GM12878 (cell line): Measurements from ENCODE around the gene SAFB. TPM values are rescaled to one million over a fixed set of nuclear protein-coding genes. Genes with fewer than 3 reads are reported as not detected.

ENCODE experiments used
- ATF7 ChIP-seq: fragments of 450-650 bp; IDR thresholded peaks from 2 replicates; pipeline ENCODE4 v1.6.1; 2016; ENCODE audit warnings: low read depth, mild to moderate bottlenecking
- BHLHE40 ChIP-seq, 2 experiments: fragments of 450-650 bp in 1 of 2; IDR thresholded peaks; 2 replicates each; pipeline ENCODE4 v1.6.1; 2011 to 2017; ENCODE audit warnings: low read depth in 2 of 2, borderline replicate concordance in 1 of 2, improper control_type of control experiment in 1 of 2, low read length in 1 of 2, mild to moderate bottlenecking in 1 of 2
- CHD2 ChIP-seq: IDR thresholded peaks from 2 replicates; pipeline ENCODE4 v1.6.1; 2011; ENCODE audit warnings: low read depth, low read length, improper control_type of control experiment, borderline replicate concordance
- EP300 ChIP-seq, 2 experiments: fragments of 150-350 bp in 1 of 2; IDR thresholded peaks; 2 replicates each; pipeline ENCODE4 v1.6.1; 2011 to 2012; ENCODE audit warnings: low read depth in 2 of 2, low read length in 2 of 2, borderline replicate concordance in 1 of 2, improper control_type of control experiment in 1 of 2, inconsistent platforms in 1 of 2; ENCODE audit not compliant: control insufficient read depth in 1 of 2
- EZH2 ChIP-seq: IDR thresholded peaks from 2 replicates; pipeline ENCODE4 v1.6.1; 2012; ENCODE audit warnings: low read depth, mild to moderate bottlenecking, control low read depth, inconsistent platforms, low read length, borderline replicate concordance; ENCODE audit not compliant: control insufficient read depth
- FOS ChIP-seq: IDR thresholded peaks from 3 replicates; pipeline ENCODE4 v1.6.1; 2011; ENCODE audit warnings: borderline replicate concordance; ENCODE audit not compliant: insufficient read length; ENCODE audit errors: extremely low read depth
- GATAD2B ChIP-seq: fragments of 450-650 bp; conservative IDR thresholded peaks from 2 replicates; pipeline ENCODE4 v1.6.1; 2017; ENCODE audit warnings: low read depth, mild to moderate bottlenecking, moderate library complexity
- IRF4 ChIP-seq: IDR thresholded peaks from 2 replicates; pipeline ENCODE4 v1.6.1; 2011; ENCODE audit warnings: low read depth, low read length
- KAT2A ChIP-seq: conservative IDR thresholded peaks from 2 replicates; pipeline ENCODE4 v1.6.1; 2011; ENCODE audit warnings: low read depth, low read length; ENCODE audit not compliant: control insufficient read depth
- NFYA ChIP-seq: IDR thresholded peaks from 2 replicates; pipeline ENCODE4 v1.6.1; 2011; ENCODE audit warnings: low read depth, mild to moderate bottlenecking, low read length, improper control_type of control experiment, borderline replicate concordance
- POLR2A ChIP-seq: IDR thresholded peaks from 2 replicates; pipeline ENCODE4 v1.6.1; 2011; ENCODE audit warnings: low read depth, mild to moderate bottlenecking, low read length
- POU2F2 ChIP-seq: IDR thresholded peaks from 3 replicates; pipeline ENCODE4 v1.6.1; 2011; ENCODE audit warnings: low read depth, mild to moderate bottlenecking, low read length, borderline replicate concordance
- SMC3 ChIP-seq: IDR thresholded peaks from 2 replicates; pipeline ENCODE4 v1.6.1; 2011; ENCODE audit warnings: low read length, improper control_type of control experiment, borderline replicate concordance
- SPI1 ChIP-seq: IDR thresholded peaks from 2 replicates; pipeline ENCODE4 v1.6.1; 2011; ENCODE audit warnings: low read depth, mild to moderate bottlenecking, low read length, moderate library complexity, borderline replicate concordance; ENCODE audit not compliant: insufficient read depth
- SRF ChIP-seq, 2 experiments: IDR thresholded peaks; 2 replicates each; pipeline ENCODE4 v1.6.1; 2011; ENCODE audit warnings: low read depth in 2 of 2, low read length in 2 of 2, mild to moderate bottlenecking in 1 of 2, moderate library complexity in 1 of 2
- TARDBP ChIP-seq: IDR thresholded peaks from 2 replicates; pipeline ENCODE4 v1.6.1; 2016; ENCODE audit warnings: borderline replicate concordance
- ZBED1 ChIP-seq: IDR thresholded peaks from 2 replicates; pipeline ENCODE4 v1.6.1; 2016; ENCODE audit warnings: borderline replicate concordance
- ZNF24 ChIP-seq: fragments of 450-650 bp; IDR thresholded peaks from 2 replicates; pipeline ENCODE4 v1.6.1; 2017; ENCODE audit warnings: antibody characterized with exemption, mild to moderate bottlenecking
- ZNF384 ChIP-seq: IDR thresholded peaks from 2 replicates; pipeline ENCODE4 v1.6.1; 2012; ENCODE audit warnings: low read depth, mild to moderate bottlenecking, low read length, improper control_type of control experiment, borderline replicate concordance
- polyA plus RNA-seq, 11 experiments: library from polyadenylated mRNA; depleted of rRNA in 4 of 11; unstranded in 6 of 11; stranded (reverse) in 5 of 11; fragments of >200 nt; fragmentation: Nextera tagmentation in 4 of 11; fragmentation: Illumina TruSeq in 1 of 11; extraction: Ambion mirVana in 4 of 11; extraction: Trizol in 1 of 11; gene quantifications; 1 replicate in 1 of 11; 2 replicates in 10 of 11; pipeline versions ENCODE4 v1.2.1 to v1.2.3, GENCODE V29; 2011 to 2016; ENCODE audit warnings: inconsistent platforms in 2 of 11, missing spikeins in 2 of 11, low read depth in 1 of 11
- total RNA-seq, 4 experiments: library from RNA; depleted of rRNA in 3 of 4; stranded (reverse); fragments of >200 nt in 3 of 4; fragmentation: Illumina TruSeq in 1 of 4; extraction: Trizol in 1 of 4; gene quantifications; 2 replicates each; pipeline versions ENCODE4 v1.2.1 to v1.2.3, GENCODE V29; 2013 to 2021
- TF ChIP-seq, protein P1 (sequence below): fragments of 450-650 bp; IDR thresholded peaks from 2 replicates; pipeline ENCODE4 v1.6.1; 2016; ENCODE audit warnings: mild to moderate bottlenecking
- TF ChIP-seq, protein P2 (sequence below): fragments of 450-650 bp; IDR thresholded peaks from 2 replicates; pipeline ENCODE4 v1.6.1; 2017; ENCODE audit warnings: antibody characterized with exemption, mild to moderate bottlenecking, moderate library complexity
- TF ChIP-seq, protein P3 (sequence below): IDR thresholded peaks from 2 replicates; pipeline ENCODE4 v1.6.1; 2012; ENCODE audit warnings: low read depth, low read length, improper control_type of control experiment
- TF ChIP-seq, protein P4 (sequence below): fragments of 450-650 bp; IDR thresholded peaks from 2 replicates; pipeline ENCODE4 v1.6.1; 2017; ENCODE audit warnings: mild to moderate bottlenecking

Gene SAFB
- total and polyA plus RNA-seq, 10 of the 15 experiments (the other 5 are each of a cell fraction or from before 2014, with no cell fraction given) = 1.6 to 131 (median 61.2) TPM

DNA sequence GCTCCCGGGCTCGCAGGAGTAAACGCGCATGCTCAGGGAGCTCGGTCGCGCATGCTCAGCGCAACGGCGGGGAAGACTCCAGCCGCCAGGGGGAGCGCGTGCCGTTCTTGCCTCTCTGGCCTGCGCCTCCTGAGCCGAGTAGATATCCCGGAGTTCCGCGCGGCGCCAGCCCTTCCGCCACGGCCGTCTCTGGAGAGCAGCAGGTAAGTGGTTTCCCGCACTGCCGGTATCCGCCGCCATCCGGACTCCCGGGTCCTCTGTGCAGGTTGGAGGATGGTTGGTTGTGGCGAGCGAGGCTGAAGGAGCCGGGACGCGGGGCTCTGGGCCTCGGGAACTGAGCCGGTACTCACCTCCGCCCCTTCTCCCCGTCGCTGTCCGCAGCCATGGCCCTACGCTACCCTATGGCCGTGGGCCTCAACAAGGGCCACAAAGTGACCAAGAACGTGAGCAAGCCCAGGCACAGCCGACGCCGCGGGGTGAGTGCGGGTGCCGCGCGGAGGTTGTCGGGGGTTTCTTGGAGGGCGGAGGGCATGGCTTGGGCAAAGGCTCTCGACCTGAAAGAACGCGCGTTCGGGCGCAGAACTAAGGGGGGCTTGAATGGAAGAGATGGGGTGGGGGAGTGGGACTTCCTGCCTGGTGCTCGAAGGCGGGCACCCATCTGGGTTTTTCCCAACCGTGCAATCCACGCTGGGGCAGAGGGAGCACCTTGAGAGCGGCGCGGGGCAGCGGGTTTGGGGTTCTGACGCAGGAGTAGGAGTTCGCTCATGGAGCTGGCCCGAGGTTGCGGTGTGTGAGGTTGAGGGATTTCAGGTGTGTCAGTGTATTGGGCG is 67.5 kb downstream of the SAFB start, which contains the start of gene RPL36 (continued):
- TF ChIP-seq EP300 (IDR thresholded peaks at IDR 0.05; ENCODE audit: borderline replicate concordance in 1 of 2, control insufficient read depth in 1 of 2, low read depth in 2 of 2, low read length in 2 of 2) = no peak
- TF ChIP-seq, protein P1, sequence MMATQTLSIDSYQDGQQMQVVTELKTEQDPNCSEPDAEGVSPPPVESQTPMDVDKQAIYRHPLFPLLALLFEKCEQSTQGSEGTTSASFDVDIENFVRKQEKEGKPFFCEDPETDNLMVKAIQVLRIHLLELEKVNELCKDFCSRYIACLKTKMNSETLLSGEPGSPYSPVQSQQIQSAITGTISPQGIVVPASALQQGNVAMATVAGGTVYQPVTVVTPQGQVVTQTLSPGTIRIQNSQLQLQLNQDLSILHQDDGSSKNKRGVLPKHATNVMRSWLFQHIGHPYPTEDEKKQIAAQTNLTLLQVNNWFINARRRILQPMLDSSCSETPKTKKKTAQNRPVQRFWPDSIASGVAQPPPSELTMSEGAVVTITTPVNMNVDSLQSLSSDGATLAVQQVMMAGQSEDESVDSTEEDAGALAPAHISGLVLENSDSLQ = no peak
- TF ChIP-seq POU2F2 = peak; percentile 91
- TF ChIP-seq NFYA = no peak
- TF ChIP-seq, protein P2, sequence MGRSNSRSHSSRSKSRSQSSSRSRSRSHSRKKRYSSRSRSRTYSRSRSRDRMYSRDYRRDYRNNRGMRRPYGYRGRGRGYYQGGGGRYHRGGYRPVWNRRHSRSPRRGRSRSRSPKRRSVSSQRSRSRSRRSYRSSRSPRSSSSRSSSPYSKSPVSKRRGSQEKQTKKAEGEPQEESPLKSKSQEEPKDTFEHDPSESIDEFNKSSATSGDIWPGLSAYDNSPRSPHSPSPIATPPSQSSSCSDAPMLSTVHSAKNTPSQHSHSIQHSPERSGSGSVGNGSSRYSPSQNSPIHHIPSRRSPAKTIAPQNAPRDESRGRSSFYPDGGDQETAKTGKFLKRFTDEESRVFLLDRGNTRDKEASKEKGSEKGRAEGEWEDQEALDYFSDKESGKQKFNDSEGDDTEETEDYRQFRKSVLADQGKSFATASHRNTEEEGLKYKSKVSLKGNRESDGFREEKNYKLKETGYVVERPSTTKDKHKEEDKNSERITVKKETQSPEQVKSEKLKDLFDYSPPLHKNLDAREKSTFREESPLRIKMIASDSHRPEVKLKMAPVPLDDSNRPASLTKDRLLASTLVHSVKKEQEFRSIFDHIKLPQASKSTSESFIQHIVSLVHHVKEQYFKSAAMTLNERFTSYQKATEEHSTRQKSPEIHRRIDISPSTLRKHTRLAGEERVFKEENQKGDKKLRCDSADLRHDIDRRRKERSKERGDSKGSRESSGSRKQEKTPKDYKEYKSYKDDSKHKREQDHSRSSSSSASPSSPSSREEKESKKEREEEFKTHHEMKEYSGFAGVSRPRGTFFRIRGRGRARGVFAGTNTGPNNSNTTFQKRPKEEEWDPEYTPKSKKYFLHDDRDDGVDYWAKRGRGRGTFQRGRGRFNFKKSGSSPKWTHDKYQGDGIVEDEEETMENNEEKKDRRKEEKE = no peak
- TF ChIP-seq, protein P3, sequence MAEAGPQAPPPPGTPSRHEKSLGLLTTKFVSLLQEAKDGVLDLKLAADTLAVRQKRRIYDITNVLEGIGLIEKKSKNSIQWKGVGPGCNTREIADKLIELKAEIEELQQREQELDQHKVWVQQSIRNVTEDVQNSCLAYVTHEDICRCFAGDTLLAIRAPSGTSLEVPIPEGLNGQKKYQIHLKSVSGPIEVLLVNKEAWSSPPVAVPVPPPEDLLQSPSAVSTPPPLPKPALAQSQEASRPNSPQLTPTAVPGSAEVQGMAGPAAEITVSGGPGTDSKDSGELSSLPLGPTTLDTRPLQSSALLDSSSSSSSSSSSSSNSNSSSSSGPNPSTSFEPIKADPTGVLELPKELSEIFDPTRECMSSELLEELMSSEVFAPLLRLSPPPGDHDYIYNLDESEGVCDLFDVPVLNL = no peak
- TF ChIP-seq SPI1 = peak; percentile 24; the same call in 1 of the 2 replicates
- TF ChIP-seq ZNF24 = peak; percentile 61
- TF ChIP-seq TARDBP = peak; percentile 81
- TF ChIP-seq EZH2 = no peak
- TF ChIP-seq CHD2 = peak; percentile 39; the same call in 1 of the 2 replicates
- no peak for TF ChIP-seq SRF (IDR thresholded peaks at IDR 0.05; ENCODE audit: low read depth in 2 of 2, low read length in 2 of 2)
- TF ChIP-seq, protein P4, sequence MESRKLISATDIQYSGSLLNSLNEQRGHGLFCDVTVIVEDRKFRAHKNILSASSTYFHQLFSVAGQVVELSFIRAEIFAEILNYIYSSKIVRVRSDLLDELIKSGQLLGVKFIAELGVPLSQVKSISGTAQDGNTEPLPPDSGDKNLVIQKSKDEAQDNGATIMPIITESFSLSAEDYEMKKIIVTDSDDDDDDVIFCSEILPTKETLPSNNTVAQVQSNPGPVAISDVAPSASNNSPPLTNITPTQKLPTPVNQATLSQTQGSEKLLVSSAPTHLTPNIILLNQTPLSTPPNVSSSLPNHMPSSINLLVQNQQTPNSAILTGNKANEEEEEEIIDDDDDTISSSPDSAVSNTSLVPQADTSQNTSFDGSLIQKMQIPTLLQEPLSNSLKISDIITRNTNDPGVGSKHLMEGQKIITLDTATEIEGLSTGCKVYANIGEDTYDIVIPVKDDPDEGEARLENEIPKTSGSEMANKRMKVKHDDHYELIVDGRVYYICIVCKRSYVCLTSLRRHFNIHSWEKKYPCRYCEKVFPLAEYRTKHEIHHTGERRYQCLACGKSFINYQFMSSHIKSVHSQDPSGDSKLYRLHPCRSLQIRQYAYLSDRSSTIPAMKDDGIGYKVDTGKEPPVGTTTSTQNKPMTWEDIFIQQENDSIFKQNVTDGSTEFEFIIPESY = no peak
- TF ChIP-seq POLR2A = peak; percentile 100
- TF ChIP-seq BHLHE40 (IDR thresholded peaks at IDR 0.05; ENCODE audit: borderline replicate concordance in 1 of 2, low read depth in 2 of 2, low read length in 1 of 2) = peak in 1 of 2 experiments; percentile 66; a peak in 2 of 4 replicates
- no peak for TF ChIP-seq KAT2A
- TF ChIP-seq IRF4 = peak; percentile 50; the same call in 1 of the 2 replicates
- TF ChIP-seq GATAD2B = peak; percentile 91
- 0 out of 2 replicates have a peak, but pooled peaks have one; percentile 38 for TF ChIP-seq ATF7
- TF ChIP-seq ZBED1 = no peak
- peak; percentile 27; the same call in 1 of the 2 replicates for TF ChIP-seq SMC3
- TF ChIP-seq ZNF384 = no peak
- no peak for TF ChIP-seq FOS
